Stimulated activated CD4-positive, alpha-beta T cell treated with anti-CD3 and anti-CD28 coated beads, TNF-alpha, amount 100 ng/mL, for 48 hours (primary cell): ENCODE results near the gene PRRT1B.
"Not testable (repeated sequence)": the region's sequence is repeated elsewhere in the genome, so short reads cannot be mapped to it uniquely, and the experiment has no call there.

ENCODE experiments used
- DNase-seq, 3 donors: peaks; one replicate each; pipeline ENCODE4 v3.0.0-alpha.2; 2020; ENCODE audit warnings: low read depth in 3 of 3

The PRRT1B gene

DNA sequence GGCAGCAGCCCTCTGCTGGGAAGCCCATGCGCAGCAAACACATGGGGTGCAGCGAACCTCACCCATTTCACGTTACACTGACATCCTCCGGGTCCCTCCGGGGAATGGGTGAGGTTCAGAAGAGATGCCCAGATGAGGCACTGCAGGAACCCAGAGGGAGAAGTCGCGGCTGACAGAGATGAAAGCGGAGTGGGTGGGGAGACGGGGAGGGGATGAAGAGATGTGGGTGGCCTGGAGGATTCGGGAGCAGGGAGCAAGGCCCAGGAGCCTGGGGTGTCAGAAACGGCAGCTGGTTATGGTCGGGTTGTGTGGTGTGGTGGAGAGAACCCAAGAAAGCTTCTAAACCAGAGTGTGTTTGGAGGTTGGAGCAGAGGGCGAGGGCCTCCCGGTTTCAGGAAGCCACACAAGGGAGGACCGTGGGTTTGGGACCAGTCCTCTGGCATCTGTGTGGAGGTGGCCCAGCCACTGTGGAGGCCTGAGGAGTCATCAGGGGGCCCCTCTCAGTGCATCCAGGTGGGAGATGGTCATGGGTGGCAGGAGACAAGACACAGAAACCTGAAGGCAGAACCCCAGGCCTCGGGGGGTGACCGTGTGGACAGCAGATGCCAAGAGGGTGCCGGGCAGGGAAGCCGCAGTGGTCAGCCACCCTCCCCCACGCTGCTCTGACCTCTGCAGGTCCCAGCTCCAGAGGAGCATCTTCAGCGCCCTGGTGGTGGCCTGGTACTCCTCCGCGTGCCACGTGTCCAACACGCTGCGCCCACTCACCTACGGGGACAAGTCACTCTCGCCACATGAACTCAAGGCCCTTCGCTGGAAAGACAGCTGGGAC lies 22.9 kb upstream of the PRRT1B start:
- DNase-seq: no peak

DNA sequence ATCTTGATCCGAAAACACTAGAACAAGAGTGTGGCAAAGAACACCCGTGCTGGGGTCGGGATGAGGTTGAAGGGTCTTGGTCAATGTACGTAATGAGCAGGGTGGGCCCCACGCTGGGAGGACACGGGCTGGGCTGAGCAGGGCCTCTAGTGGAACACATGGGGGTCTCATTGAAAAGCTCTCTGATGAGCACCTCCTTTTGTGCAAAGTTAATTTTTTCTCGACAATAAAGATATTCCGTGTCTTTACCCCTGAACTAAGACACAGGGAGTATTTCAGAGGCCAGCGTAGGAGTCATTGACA lies 22.3 kb upstream of the PRRT1B start:
- no peak for DNase-seq

- no peak for DNase-seq
These were observed 21.6 kb upstream of the PRRT1B start for GRCh38 chr9:131523451-131524435.

GRCh38 chr9:131524665-131525315 lies 20.5 kb upstream of the PRRT1B start:
- DNase-seq: no peak

DNA sequence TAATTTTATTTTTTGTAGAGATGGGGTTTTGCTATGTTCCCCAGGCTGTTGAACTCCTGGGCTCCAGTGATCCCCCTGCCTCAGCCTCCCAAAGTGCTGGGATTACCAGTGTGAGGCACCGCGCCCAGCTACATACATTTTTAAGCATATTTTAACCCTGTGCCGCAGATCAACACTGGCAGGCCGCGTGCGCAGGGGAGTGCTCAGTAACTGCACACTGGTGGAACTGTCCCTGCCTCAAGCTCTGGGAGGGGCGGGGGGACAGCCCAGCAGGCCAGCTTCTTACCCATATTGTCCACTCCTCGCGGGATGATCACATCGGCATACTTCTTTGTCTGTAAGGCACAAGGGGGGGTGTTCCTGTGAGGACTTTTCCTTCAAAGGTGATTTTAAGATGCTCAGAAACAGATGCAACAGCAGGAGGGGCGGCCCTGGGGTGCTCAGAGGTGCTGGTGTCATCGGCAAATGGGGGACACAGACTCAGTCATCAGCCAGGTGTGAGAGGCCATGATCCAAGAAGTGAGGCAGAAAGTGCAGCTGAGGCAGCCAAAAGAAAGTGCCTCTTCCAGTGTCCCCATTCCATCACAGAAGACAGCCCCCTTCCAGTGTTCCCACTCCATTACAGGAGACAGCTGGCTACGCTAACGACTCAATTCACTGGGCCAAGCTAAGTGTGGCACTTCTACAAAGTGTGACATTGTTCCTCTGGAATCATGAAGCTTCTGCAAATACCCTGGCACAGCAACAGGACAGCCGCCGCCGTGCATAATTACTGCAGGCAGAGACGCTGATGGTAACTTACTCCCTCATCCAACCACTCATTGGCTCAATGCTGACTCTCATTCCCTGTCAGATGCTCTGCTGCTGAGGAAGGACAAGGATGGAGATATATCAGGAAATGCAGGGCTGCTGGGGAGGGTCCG lies 19.4 kb upstream of the PRRT1B start:
- no peak for DNase-seq

DNA sequence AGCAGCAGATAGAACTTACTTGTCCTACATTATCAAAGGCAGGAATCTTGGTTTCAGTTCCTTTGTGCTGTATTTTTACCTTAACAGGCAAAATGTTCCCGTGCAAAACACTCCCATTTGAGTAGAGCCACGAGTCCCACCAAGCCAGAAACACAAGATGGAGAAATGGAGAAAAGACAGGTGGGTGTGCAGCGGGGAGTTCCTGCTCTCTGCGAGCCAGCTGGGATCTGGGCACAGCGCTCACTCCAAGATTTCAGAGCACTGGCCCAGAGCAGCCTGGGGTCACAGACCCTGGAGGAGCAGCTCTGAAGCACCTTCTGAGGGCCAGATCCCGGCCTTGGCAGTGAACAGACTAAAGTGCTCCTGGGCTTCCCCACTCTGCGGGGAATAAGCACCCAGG lies 17.1 kb upstream of the PRRT1B start:
- DNase-seq: no peak

GRCh38 chr9:131528886-131529505 lies 16.3 kb upstream of the PRRT1B start:
- no peak for DNase-seq

- DNase-seq: no peak
These were observed 15.5 kb upstream of the PRRT1B start for GRCh38 chr9:131529597-131530545.

GRCh38 chr9:131530546-131530919 lies 14.8 kb upstream of the PRRT1B start:
- DNase-seq: no peak

- peak; percentile 52 to 66 (median 62) for DNase-seq
These were observed 14.1 kb upstream of the PRRT1B start, which contains the start of gene UCK1 for GRCh38 chr9:131530920-131531832. UCK1 (minus strand) TSS chr9:131531263; CDS start chr9:131531174, 89 bp downstream.

GRCh38 chr9:131534721-131535237 lies 10.5 kb upstream of the PRRT1B start:
- no peak for DNase-seq

DNA sequence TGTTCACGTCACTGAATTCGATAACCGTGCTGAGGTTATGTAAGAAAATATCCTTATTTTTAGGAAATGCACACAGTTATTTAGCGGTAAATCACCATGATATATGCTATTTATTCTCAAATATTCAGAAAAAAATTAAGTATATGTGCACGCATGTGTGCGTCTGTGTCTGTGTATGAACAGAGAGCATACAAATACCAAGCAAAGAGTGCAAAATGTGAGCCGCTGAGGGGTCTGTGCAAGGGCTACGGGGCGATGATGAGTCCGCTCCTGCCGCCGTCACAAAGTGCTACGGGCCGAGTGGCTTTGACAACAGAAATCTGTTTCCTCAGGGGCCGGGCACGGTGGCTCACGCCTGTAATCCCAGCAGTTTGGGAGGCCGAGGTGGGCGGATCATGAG lies 7.4 kb upstream of the PRRT1B start:
- no peak for DNase-seq

DNA sequence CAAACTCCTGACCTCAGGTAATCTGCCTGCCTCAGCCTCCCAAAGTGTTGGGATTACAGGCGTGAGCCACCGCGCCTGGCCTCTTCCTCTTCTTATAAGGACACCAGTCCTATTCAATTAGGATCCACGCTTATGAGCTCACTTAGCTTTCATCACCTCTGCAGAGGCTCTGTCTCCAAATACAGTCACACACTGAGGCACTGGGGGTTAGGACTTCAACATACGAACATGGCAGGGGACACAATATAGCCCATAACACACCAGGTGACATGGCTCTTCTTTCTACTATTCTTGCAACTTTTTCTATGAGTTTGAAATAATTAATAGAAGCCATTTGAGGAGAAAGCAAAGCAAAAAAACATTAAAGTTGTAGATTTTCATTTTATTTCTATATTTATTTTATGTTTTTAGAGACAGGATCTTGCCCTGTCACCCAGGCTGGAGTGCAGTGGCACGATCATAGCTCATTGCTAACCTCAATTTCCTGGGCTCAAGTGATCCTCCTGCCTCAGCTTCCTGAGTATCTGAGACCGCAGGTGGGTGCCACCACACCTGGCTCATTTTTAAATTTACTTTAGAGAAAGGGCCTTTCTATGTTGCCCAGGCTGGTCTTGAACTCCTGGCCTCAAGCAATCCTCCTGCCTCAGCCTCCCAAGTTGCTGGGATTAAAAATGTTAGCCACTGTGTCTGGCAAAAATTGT lies 6.0 kb upstream of the PRRT1B start:
- no peak for DNase-seq

DNA sequence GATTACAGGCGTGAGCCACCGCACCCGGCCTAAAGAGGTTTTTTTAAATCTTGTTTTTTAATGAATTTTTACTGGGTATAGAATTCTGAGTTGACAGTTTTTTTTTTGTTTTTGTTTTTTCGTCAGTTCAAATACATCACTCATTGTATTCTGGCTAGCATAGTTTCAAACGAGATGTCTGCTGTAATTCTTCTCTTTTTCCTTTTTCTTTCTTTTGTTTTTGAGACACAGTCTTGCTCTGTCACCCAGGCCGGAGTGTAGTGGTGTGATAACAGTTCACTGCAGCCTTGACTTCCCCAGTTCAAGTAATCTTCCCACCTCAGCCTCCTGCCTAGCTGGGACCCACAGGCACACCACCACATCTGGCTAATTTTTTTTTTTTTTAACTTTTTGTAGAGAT lies 2.2 kb upstream of the PRRT1B start:
- DNase-seq: no peak

GRCh38 chr9:131545786-131546335 lies 538 bp downstream of the PRRT1B start:
- no peak for DNase-seq

DNA sequence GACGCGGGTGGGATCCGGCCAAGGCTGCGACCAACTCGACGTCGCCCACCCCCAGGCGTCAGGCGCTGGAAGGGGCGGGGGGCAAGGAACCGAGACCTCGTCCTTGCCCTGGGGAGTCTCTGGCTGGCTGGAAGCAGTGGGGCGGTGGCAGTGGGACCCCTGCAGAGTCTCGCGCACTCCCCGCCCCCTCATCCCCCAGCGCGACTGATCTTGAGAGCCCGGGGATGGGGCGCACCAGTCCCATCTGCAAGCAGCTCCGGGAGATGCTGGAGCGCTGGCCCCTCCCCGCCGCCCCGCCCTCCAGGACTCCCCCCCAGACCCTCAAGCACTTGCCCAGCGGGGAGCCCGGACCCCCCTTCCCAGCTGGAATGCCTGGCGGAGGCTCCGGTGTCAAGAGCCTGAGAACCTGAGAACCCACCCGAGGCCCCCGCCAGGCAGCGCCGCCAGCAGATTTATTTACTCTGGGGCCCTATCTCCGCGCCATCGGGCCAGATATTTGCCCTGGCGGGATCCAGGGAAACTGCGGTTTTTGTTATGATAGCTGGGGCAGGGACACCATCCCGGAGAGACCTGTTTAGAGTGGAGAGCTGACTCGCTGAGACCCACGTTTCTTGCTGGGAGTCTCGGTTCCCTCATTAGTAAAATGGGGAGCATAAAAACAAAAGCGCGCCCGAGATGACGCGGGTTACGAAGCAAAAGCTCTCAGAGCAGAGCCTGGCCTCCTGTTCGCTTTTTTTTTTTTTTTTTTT lies 1.2 kb downstream of the PRRT1B start:
- DNase-seq: no peak

- not testable (repeated sequence) for DNase-seq
These were observed 3.9 kb downstream of the PRRT1B start for GRCh38 chr9:131549186-131549585.
